GM21526 (cell line): Measurements from ENCODE around the gene BMPR1A.
A peak's percentile ranks its signal among the peaks of the same experiment; 100 is the strongest.

Experiments
- ATAC-seq: cut with Tn5 transposase; IDR thresholded peaks from one replicate; pipeline ENCODE4 v1.9.1; 2021; ENCODE audit warnings: moderate library complexity; ENCODE audit not compliant: unreplicated experiment, low FRiP score

Gene BMPR1A

GRCh38 chr10:86795353-86795752 is 38.9 kb downstream of the BMPR1A start:
- no peak for ATAC-seq

GRCh38 chr10:86798025-86798424 is 41.6 kb downstream of the BMPR1A start:
- no peak for ATAC-seq

- ATAC-seq = peak; percentile 68
These were observed 42.2 kb downstream of the BMPR1A start for GRCh38 chr10:86798611-86799010.

GRCh38 chr10:86799188-86799845 is 42.9 kb downstream of the BMPR1A start:
- no peak for ATAC-seq

GRCh38 chr10:86801995-86802394 is 45.6 kb downstream of the BMPR1A start:
- no peak for ATAC-seq

- no peak for ATAC-seq
These were observed 46.2 kb downstream of the BMPR1A start for GRCh38 chr10:86802473-86803108.

- no peak for ATAC-seq
These were observed 46.7 kb downstream of the BMPR1A start for GRCh38 chr10:86803156-86803555.

- ATAC-seq = no peak
These were observed 48.4 kb downstream of the BMPR1A start for GRCh38 chr10:86804805-86805204.

GRCh38 chr10:86813101-86813500 is 56.7 kb downstream of the BMPR1A start:
- no peak for ATAC-seq

GRCh38 chr10:86813982-86814381 is 57.6 kb downstream of the BMPR1A start:
- no peak for ATAC-seq

- ATAC-seq = no peak
These were observed 58.7 kb downstream of the BMPR1A start for GRCh38 chr10:86815035-86815617.

GRCh38 chr10:86815640-86816039 is 59.2 kb downstream of the BMPR1A start:
- no peak for ATAC-seq

- ATAC-seq = no peak
These were observed 60.8 kb downstream of the BMPR1A start for GRCh38 chr10:86817246-86817645.

GRCh38 chr10:86819567-86819966 is 63.1 kb downstream of the BMPR1A start:
- no peak for ATAC-seq

GRCh38 chr10:86820509-86820908 is 64.1 kb downstream of the BMPR1A start:
- no peak for ATAC-seq

- no peak for ATAC-seq
These were observed 65.1 kb downstream of the BMPR1A start for GRCh38 chr10:86821388-86821999.

GRCh38 chr10:86823565-86823964 is 67.1 kb downstream of the BMPR1A start:
- ATAC-seq = no peak

- ATAC-seq = no peak
These were observed 67.7 kb downstream of the BMPR1A start for GRCh38 chr10:86824151-86824550.

GRCh38 chr10:86825366-86825765 is 68.9 kb downstream of the BMPR1A start:
- no peak for ATAC-seq

- ATAC-seq = no peak
These were observed 71.2 kb downstream of the BMPR1A start for GRCh38 chr10:86827639-86828038.

GRCh38 chr10:86828145-86828544 is 71.7 kb downstream of the BMPR1A start:
- no peak for ATAC-seq

GRCh38 chr10:86829472-86829871 is 73.1 kb downstream of the BMPR1A start:
- ATAC-seq = no peak
